ENCODE data around the gene RET.

RET gene

DNA sequence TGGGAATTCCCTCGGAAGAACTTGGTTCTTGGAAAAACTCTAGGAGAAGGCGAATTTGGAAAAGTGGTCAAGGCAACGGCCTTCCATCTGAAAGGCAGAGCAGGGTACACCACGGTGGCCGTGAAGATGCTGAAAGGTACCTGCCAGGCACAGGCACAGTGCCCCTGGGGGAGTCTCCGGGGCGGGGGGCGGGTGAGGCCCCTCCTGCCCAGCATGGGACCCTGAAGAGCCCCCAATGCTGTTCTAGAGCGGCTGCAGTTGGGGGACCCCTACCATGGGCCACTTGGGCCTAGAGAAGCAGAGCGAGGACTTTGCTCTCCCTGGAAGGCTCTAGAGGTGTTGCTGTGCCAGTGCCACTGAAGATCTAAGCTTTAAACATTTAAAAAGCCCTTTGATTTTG, 39.7 kb downstream of the RET start:
- no peaks in the 10 kb centered on the region for H3F3A ChIP-seq (ENCODE audit: control insufficient read depth, insufficient read depth)
- H3K9me2 ChIP-seq (replicated peaks; ENCODE audit: control insufficient read depth, low read length), result no peaks in the 10 kb centered on the region
- peaks cover 8% of the 10 kb centered on the region for H3K4me1 ChIP-seq (ENCODE audit: control insufficient read depth, low read length)
- no peaks in the 10 kb centered on the region for H3K27me3 ChIP-seq (ENCODE audit: control insufficient read depth, low read length)
- TF ChIP-seq, protein P1, sequence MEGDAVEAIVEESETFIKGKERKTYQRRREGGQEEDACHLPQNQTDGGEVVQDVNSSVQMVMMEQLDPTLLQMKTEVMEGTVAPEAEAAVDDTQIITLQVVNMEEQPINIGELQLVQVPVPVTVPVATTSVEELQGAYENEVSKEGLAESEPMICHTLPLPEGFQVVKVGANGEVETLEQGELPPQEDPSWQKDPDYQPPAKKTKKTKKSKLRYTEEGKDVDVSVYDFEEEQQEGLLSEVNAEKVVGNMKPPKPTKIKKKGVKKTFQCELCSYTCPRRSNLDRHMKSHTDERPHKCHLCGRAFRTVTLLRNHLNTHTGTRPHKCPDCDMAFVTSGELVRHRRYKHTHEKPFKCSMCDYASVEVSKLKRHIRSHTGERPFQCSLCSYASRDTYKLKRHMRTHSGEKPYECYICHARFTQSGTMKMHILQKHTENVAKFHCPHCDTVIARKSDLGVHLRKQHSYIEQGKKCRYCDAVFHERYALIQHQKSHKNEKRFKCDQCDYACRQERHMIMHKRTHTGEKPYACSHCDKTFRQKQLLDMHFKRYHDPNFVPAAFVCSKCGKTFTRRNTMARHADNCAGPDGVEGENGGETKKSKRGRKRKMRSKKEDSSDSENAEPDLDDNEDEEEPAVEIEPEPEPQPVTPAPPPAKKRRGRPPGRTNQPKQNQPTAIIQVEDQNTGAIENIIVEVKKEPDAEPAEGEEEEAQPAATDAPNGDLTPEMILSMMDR (IDR thresholded peaks at IDR 0.05; ENCODE audit: low read depth, low read length, poor library complexity, severe bottlenecking), result no peak
- TF ChIP-seq EZH2phosphoT487 (IDR thresholded peaks at IDR 0.05; ENCODE audit: borderline replicate concordance, low read length), result no peak
- H4K20me1 ChIP-seq (ENCODE audit: control insufficient read depth, insufficient read depth, low read depth, low read length), result no peaks in the 10 kb centered on the region
- H3K27ac ChIP-seq (ENCODE audit: low read depth, low read length), result no peak overlapping the region
- H3K4me3 ChIP-seq (ENCODE audit: low read length), result no peak overlapping the region
- H3K36me3 ChIP-seq (ENCODE audit: control insufficient read depth, low read length), result no peaks in the 10 kb centered on the region
- H3K4me2 ChIP-seq (ENCODE audit: low read length), result no peak overlapping the region
- H3K79me2 ChIP-seq (ENCODE audit: control insufficient read depth, low read length), result no peaks in the 10 kb centered on the region
- no peaks in the 10 kb centered on the region for H3K9me3 ChIP-seq (ENCODE audit: control insufficient read depth, insufficient read depth, low read length)

- H3K79me2 ChIP-seq (ENCODE audit: control insufficient read depth, low read length), result no peaks in the 10 kb centered on the region
- H3K27ac ChIP-seq (ENCODE audit: low read depth, low read length), result no peak overlapping the region
- H3K4me1 ChIP-seq (ENCODE audit: control insufficient read depth, low read length), result peaks cover 8% of the 10 kb centered on the region
- no peaks in the 10 kb centered on the region for H3F3A ChIP-seq (ENCODE audit: control insufficient read depth, insufficient read depth)
- no peak overlapping the region for H3K4me3 ChIP-seq (ENCODE audit: low read length)
- no peak overlapping the region for H3K4me2 ChIP-seq (ENCODE audit: low read length)
- no peaks in the 10 kb centered on the region for H3K27me3 ChIP-seq (ENCODE audit: control insufficient read depth, low read length)
- no peaks in the 10 kb centered on the region for H3K36me3 ChIP-seq (ENCODE audit: control insufficient read depth, low read length)
- no peaks in the 10 kb centered on the region for H3K9me3 ChIP-seq (ENCODE audit: control insufficient read depth, insufficient read depth, low read length)
- H4K20me1 ChIP-seq (ENCODE audit: control insufficient read depth, insufficient read depth, low read depth, low read length), result no peaks in the 10 kb centered on the region
- no peaks in the 10 kb centered on the region for H3K9me2 ChIP-seq (replicated peaks; ENCODE audit: control insufficient read depth, low read length)
- TF ChIP-seq, protein P1 (IDR thresholded peaks at IDR 0.05; ENCODE audit: low read depth, low read length, poor library complexity, severe bottlenecking), result no peak
- TF ChIP-seq EZH2phosphoT487 (IDR thresholded peaks at IDR 0.05; ENCODE audit: borderline replicate concordance, low read length), result no peak
Measured at GRCh38 chr10:43117031-43117776, 40.3 kb downstream of the RET start.

- Histone ChIP-seq H3K36me3 (ENCODE audit: control insufficient read depth, low read length) (no peaks in the 10 kb centered on the region), H3K4me3 (ENCODE audit: low read length) (no peak overlapping the region), H3K4me1 (ENCODE audit: control insufficient read depth, low read length) (peaks cover 8% of the 10 kb centered on the region), H3K27me3 (ENCODE audit: control insufficient read depth, low read length) (no peaks in the 10 kb centered on the region), H3K9me3 (ENCODE audit: control insufficient read depth, insufficient read depth, low read length) (no peaks in the 10 kb centered on the region), H3K4me2 (ENCODE audit: low read length) (no peak overlapping the region), H4K20me1 (ENCODE audit: control insufficient read depth, insufficient read depth, low read depth, low read length) (no peaks in the 10 kb centered on the region), H3K9me2 (replicated peaks; ENCODE audit: control insufficient read depth, low read length) (no peaks in the 10 kb centered on the region), H3K79me2 (ENCODE audit: control insufficient read depth, low read length) (no peaks in the 10 kb centered on the region), H3K27ac (ENCODE audit: low read depth, low read length) (no peak overlapping the region), H3F3A (ENCODE audit: control insufficient read depth, insufficient read depth) (no peaks in the 10 kb centered on the region)
- TF ChIP-seq EZH2phosphoT487 (IDR thresholded peaks at IDR 0.05; ENCODE audit: borderline replicate concordance, low read length), result no peak
- TF ChIP-seq, protein P1 (IDR thresholded peaks at IDR 0.05; ENCODE audit: low read depth, low read length, poor library complexity, severe bottlenecking), result no peak
Measured at GRCh38 chr10:43117777-43118583, 41.1 kb downstream of the RET start.

Measured in DOHH2 (cell line).